Measurements from ENCODE around the gene PPP1R14B. TPM values are rescaled to one million over a fixed set of nuclear protein-coding genes. Genes with fewer than 3 reads are reported as not detected.

The PPP1R14B gene, protein sequence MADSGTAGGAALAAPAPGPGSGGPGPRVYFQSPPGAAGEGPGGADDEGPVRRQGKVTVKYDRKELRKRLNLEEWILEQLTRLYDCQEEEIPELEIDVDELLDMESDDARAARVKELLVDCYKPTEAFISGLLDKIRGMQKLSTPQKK
- 25.5 and 42.6 TPM in 2 replicates for polyA plus RNA-seq

DNA sequence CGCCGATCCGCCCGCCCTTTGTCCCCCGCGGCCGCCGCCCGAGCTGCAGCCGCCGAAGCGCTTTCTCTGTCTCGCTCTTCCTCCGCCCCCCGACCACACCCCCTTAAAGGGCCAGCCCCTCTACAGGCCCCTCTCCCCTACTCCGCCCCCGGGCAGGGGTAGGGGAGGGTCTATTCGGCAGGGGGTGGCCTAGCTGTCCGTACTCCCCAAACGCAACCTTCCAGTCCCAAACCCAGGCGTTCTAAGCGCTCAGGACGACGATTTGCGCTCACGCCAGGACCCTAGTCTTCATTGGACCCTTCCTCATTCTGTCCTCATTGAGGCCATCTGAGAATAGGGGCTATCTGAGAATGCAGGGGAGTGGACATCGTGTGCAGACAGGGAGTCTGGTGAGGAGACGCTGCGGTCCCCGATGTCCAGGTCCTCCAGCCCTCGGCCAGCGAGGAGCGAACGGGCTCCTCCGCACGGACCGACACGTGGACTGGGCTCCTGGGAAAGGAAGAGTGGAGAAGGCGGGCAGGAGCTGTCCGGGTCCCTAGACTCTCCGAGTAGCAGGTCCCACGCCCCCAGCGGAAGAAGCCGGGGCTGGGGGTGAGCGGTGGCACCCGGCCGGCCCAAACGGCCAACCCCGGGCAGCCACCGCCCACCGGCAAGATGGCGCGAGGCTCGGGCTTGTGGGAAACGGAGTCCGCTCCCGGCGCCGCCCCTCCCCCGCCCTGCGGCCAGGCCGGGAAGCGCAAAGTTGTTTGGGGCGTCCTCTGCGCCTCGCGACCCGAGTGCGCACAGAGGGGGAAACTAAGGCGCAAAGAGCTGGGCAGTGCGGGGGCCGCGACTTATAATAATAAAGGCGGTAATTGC, at the start of gene PPP1R14B:
PPP1R14B (minus strand) TSS at position 73 of the 858 bp plus-strand sequence. CDS start 270 bp downstream, outside the sequence.

GRCh38 chr11:64291262-64291751, 44.6 kb upstream of the PPP1R14B start, which contains the start of gene KCNK4:
KCNK4 (plus strand) TSS chr11:64291302; CDS start chr11:64293019, 1,717 bp downstream.

DNA sequence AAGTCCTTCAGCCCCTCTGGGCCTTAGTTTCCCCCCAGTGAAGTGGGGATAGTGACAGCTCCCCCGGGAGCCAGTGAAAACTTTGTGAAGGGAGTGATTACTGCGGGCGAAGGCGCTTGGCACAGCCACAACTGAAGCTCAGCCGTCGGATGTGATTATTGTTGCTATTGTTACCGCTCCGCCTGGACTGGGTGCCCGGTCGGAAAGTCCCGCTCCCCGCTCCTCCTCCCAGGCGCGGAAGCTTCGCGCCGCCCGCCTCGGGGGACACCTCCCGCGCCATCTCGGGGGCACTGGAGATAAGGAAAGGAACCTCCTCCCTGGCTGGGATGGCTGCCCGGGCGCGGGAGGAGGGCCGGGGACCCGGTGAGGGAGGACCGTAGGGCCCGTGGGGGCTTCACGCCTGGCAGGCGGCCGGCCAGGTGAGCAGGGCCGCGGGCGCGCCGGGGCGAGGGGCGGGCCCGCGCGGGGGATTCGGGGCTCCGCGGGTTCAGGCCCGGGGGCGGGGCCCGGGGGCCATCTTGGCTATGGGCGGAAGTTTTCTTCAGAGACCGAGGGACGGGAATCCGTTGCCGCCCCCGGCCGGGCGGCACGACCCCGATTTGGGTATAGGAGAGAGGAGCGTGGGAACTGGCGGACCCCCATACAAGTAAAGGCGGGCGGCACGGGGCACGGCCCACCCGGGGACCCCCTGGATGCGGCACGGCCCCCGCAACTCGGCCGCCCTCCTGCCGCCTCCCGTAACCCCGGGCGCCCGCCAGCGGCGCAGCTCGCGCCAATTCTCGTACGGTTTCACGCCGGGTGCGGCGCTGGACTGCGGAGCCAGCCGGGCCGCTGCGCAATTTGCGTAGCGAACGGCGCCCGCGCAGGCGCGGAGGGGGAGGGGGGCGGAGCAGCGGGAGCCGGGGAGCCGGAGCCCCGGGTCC, 38.5 kb upstream of the PPP1R14B start, which contains the start of gene GPR137:
GPR137 (plus strand) TSS at position 887 of the 923 bp plus-strand sequence. CDS start 677 bp downstream, outside the sequence.

GRCh38 chr11:64284048-64284961, 37.6 kb upstream of the PPP1R14B start, which contains the start of gene BAD:
BAD (minus strand) TSS chr11:64284665; CDS start chr11:64284368, 297 bp downstream.

DNA sequence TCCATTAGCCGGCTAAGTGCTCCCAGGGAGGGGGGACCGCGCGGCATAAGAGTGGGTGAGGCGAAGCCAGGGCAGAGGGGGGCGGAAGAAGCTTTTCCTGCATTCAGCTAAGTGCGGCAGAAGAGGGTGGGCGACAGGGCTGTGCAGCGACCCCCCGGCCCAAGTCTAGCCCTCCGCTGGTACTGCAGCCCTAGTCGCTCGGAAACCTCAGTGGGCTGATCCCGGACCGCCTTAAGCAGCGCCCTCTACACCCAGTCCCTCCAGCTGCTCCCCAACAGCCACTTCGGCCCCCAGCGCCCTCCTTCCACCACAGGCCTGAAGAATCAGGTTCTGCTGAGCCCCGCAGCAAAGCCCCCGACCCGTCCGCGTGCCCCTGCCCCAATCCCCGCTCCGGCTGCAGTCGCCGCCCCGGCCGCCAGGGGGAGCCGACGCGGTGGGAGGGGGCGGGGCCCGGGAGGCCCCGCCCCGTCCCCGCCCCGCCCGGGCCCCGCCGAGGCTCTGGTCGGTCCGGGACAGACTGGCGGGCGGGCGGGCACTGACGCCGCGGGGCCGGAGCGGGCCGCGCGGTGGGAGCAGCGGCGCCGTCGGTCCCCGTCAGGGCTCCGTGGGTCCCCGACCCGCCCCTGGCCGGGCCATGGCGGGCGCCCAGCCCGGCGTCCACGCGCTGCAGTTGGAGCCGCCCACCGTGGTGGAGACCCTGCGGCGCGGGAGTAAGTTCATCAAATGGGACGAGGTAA, 4.4 kb upstream of the PPP1R14B start, which contains the start of gene PLCB3:
PLCB3 (plus strand) TSS at position 515 of the 737 bp plus-strand sequence; CDS start at position 635, 120 bp downstream.

DNA sequence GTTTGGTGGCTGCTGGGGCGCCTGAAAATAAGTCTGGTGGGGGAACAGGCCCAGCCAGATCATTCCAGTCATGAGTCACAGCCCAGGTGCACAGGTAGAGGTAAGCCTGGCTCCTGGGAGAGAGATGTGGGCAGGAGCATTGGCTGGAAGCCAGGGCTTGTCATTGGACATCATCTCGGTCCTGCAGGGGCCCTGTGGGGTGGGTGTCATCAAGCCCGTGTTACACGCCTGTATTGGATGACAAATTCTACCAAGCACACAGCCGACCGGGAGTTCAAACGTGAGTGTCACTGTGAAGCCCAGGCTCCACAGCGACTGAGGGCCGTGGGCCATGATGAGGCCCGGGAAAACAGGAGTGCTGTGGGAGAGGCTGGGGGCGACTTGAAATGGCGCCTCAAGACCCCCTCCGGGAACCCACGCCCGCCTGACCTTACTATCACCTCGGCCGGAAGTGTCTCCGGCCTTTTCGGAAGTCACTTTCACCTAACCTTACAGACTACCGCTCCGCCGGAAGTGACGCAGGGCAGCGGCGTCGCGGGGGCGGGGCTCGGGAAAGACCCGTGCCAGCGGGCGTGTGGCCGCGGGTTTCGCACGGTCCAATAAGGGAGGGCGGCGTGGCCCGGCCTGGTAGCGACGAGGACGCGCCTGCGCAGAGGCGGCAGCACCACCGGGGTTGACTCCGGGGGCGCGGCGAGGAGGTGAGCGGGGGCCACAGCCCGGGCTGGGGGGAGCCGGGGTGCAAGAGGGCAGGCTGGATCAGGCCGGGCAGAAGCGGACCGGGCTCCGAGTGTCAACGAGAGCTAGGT, 6.1 kb downstream of the PPP1R14B start, which contains the start of gene FKBP2:
FKBP2 (plus strand) TSS at position 661 of the 806 bp plus-strand sequence. CDS start 1,293 bp downstream, outside the sequence.

GRCh38 chr11:64233913-64234586, 12.7 kb downstream of the PPP1R14B start, which contains the start of gene VEGFB:
VEGFB (plus strand) TSS chr11:64234584; CDS start chr11:64234834, 250 bp downstream.

DNA sequence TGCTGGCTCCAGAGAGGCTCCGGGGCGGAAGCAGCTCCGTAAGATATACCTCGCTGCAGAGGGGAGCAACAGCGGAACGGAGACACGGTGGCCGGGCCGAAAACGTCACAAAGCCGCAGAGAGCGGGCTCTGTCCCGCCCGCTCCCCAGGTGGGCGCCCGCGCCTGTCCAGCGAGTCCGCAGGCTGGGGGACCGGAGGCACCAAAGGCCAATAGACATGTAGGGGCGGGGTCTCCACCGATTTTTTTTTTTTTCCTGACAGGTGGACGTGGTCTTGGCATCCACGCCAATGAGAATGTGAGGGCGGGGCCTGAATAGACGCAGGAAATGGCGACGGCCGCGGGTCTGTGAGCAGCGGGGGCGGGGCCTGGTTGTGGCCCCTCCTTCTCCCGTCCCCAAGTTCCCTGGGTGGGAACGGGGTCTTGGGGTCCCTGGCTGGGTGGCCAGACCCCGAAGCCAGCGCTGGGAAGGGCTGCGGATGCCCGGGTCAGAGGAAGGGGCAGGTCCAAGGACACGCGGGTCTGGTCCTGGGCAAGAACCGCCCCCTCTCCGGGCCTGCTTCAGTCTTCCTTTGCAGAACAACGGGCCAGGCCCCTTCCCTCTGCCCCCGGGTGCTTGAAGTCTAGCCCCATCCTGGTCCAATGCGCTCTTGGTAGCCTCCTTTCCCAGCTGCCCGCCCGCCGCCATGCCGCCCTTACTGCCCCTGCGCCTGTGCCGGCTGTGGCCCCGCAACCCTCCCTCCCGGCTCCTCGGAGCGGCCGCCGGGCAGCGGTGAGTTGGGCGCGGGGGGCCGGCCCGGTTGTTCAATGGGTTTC, 16.4 kb downstream of the PPP1R14B start, which contains the start of gene DNAJC4:
DNAJC4 (plus strand) TSS at position 378 of the 814 bp plus-strand sequence; CDS start at position 685, 307 bp downstream.

DNA sequence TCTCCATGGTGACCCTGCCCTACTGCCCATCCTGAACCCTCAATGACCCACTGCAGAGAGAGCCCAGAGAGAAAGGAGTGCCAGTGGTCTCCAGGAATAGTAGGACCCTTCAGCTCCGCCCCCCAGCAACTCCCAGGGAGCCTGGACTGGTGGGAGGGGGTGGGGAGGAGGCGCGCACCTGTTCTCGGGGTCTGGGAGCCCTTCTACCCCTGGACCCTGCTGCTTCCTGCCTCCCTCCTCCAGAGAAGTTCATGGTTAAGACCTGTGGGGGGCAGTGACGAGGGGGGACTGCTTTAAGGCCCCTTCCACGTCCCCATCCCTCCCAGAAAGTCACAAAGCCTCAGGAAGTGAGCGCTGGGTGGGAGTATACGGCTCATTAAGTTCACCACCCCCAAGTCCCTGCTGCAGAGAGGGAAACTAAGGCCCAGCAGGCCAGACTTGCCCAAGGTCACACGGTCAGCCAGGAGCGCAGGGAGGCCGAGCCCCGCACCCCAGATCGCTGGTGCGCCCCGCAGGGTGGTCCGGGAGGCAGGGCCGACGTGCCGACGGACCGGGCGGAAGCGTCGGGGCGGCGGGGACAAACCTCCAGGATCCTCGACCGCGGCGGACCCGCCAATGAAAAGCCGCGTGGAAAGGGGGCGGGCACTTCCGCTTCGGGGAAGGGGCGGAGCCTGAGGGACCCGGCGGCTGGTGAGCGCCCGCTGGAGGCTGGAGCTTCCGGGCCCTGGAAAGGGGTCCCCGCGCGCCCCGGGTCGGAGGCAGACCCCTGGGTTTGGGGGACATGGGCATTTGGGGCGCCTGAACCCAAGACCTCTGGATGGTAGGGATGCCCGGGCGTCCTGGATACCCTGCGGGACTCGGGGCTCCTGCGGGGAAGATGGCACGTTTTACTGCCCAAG, 20.9 kb downstream of the PPP1R14B start, which contains the start of the genes NUDT22 and TRPT1:
NUDT22 (plus strand) TSS at position 667 of the 899 bp plus-strand sequence. CDS start 379 bp downstream, outside the sequence.
TRPT1 (minus strand) TSS at position 579 of the 899 bp plus-strand sequence; CDS start at position 253, 326 bp downstream.

GRCh38 chr11:64206457-64207255, 40.1 kb downstream of the PPP1R14B start, which contains the start of gene FERMT3:
FERMT3 (plus strand) TSS chr11:64206721; CDS start chr11:64207365, 644 bp downstream.

Other genes with a start within 250 kb of the PPP1R14B start
- 0.59 TPM in 1 of 2 replicates, not detected in the other for gene FLRT1, start 211.0 kb downstream of the PPP1R14B start, polyA plus RNA-seq
- 1.9 TPM in 1 of 2 replicates, not detected in the other for gene MACROD1, start 80.8 kb downstream of the PPP1R14B start, polyA plus RNA-seq
- 43.6 and 47.9 TPM in 2 replicates for gene STIP1, start 60.8 kb downstream of the PPP1R14B start, polyA plus RNA-seq
- not detected in 2 replicates for gene FERMT3, start 40.2 kb downstream of the PPP1R14B start, polyA plus RNA-seq
- gene TRPT1, start 20.8 kb downstream of the PPP1R14B start, polyA plus RNA-seq = 15.5 and 43.1 TPM in 2 replicates
- 8.7 and 9.8 TPM in 2 replicates for gene NUDT22, start 20.7 kb downstream of the PPP1R14B start, polyA plus RNA-seq
- gene DNAJC4, start 16.4 kb downstream of the PPP1R14B start, polyA plus RNA-seq = 8.8 and 9.0 TPM in 2 replicates
- gene VEGFB, start 12.4 kb downstream of the PPP1R14B start, polyA plus RNA-seq = 9.3 and 11.2 TPM in 2 replicates
- gene FKBP2, start 5.8 kb downstream of the PPP1R14B start, polyA plus RNA-seq = 387 and 624 TPM in 2 replicates
- gene PLCB3, start 4.6 kb upstream of the PPP1R14B start, polyA plus RNA-seq = 6.8 and 9.9 TPM in 2 replicates
- 9.3 and 18.9 TPM in 2 replicates for gene BAD, start 37.7 kb upstream of the PPP1R14B start, polyA plus RNA-seq
- gene GPR137, start 38.9 kb upstream of the PPP1R14B start, polyA plus RNA-seq = 4.4 and 8.0 TPM in 2 replicates
- 0.17 TPM in 1 of 2 replicates, not detected in the other for gene KCNK4, start 44.4 kb upstream of the PPP1R14B start, polyA plus RNA-seq
- gene CATSPERZ, start 53.4 kb upstream of the PPP1R14B start, polyA plus RNA-seq = not detected in 2 replicates
- gene ESRRA, start 58.6 kb upstream of the PPP1R14B start, polyA plus RNA-seq = 2.4 and 7.9 TPM in 2 replicates
- gene TRMT112, start 70.6 kb upstream of the PPP1R14B start, polyA plus RNA-seq = 247 and 261 TPM in 2 replicates
- 352 and 367 TPM in 2 replicates for gene PRDX5, start 71.2 kb upstream of the PPP1R14B start, polyA plus RNA-seq
- not detected in 2 replicates for gene CCDC88B, start 93.3 kb upstream of the PPP1R14B start, polyA plus RNA-seq
- gene RPS6KA4, start 112.2 kb upstream of the PPP1R14B start, polyA plus RNA-seq = 0.46 and 0.67 TPM in 2 replicates

All from Purkinje cell (primary cell).